ENCODE results near the gene RELL2.

Gene RELL2

DNA sequence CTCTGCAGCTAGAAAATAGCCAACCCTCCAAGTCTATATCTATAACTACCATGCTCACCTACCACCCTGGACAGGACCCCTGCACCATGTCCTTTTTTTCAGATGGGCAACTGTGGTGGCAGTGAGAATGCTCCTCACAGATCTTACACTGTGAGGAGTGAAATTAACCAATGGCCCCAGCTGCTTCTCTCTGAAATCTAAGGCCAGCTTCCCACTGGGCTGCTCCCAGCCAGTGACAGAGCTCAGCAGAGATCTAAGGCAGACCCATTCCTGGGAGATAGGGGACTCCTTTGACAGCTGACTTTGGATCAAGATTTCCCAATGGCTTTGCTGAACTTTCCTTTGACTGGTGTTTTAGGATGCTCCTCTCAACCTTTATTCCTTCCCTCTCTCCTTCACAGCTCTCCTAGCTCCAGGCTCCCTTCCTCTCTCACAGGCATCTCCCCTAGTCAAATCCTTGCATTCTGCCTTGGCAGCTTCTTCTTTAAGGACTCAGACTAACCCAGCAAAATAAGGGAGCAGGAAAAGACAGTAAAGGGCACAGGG, 46.9 kb downstream of the RELL2 start:
- TF ChIP-seq, protein P1, sequence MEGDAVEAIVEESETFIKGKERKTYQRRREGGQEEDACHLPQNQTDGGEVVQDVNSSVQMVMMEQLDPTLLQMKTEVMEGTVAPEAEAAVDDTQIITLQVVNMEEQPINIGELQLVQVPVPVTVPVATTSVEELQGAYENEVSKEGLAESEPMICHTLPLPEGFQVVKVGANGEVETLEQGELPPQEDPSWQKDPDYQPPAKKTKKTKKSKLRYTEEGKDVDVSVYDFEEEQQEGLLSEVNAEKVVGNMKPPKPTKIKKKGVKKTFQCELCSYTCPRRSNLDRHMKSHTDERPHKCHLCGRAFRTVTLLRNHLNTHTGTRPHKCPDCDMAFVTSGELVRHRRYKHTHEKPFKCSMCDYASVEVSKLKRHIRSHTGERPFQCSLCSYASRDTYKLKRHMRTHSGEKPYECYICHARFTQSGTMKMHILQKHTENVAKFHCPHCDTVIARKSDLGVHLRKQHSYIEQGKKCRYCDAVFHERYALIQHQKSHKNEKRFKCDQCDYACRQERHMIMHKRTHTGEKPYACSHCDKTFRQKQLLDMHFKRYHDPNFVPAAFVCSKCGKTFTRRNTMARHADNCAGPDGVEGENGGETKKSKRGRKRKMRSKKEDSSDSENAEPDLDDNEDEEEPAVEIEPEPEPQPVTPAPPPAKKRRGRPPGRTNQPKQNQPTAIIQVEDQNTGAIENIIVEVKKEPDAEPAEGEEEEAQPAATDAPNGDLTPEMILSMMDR (conservative IDR thresholded peaks at IDR 0.05; ENCODE audit: low read depth, low read length): no peak
- H3K4me3 ChIP-seq (ENCODE audit: low read depth, low read length): no peak overlapping the region

DNA sequence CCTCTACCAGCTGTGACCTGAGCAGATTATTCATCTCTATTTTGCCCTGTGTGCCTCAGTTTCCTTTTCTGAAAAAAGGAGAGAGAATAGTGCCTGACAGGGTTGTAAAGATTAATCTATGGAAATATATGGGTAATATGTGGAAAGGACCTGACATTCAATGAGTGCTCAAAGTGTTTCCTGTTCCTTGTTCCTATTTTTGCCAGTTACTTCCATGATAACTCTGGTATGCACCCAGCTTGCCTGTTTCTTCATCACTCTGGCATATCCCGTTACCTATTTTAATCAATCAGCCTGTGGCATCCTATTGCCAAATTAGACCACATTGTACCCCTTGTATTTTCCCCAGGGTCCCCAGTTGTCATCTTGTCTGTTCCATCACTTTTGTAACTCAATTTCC, 48.8 kb downstream of the RELL2 start:
- H3K4me3 ChIP-seq (ENCODE audit: low read depth, low read length): no peak overlapping the region
- TF ChIP-seq, protein P1 (conservative IDR thresholded peaks at IDR 0.05; ENCODE audit: low read depth, low read length): no peak
- no peak for DNase-seq (ENCODE audit: low read depth)

More for the DNA sequence above, 46.9 kb downstream of the RELL2 start:
- no peak for DNase-seq (ENCODE audit: low read depth)

DNA sequence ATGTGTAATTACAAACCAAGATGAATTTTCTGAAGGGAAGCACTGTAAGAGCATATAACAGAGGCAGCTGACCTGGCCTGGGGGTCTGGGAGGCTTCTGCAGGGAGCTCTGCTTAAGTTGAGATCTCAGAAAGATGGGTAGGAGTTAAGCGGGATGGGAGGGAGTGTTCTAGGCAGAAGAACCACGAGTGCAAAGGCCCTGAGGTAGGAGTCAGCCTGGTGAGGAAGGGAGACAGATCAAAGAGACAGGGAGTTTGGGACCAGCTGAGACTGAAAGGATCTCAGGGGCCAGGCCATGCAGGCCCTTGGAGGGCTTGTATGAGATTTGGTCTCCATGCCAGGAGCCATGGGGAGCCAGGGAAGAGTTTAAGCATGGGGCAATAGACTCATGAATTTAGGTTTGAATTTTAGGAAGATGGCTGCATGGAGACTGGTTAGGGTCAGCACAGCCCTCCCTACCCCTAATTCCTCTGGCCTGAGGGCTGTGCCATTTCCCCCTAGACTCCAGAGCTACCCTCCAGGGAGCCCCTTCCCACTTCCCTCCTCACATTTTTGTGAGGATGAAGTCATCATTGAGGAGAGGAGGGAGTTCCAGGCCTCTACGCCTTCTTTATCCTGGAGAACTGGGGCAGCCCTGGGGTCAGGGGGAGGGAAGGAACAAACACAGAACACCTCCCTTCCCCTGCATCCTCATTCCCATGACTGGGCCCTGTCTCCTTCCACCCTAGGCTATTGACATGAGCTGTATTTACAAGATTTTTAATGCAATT, 50.0 kb downstream of the RELL2 start:
- TF ChIP-seq, protein P1 (conservative IDR thresholded peaks at IDR 0.05; ENCODE audit: low read depth, low read length): no peak
- H3K4me3 ChIP-seq (ENCODE audit: low read depth, low read length): no peak overlapping the region
- no peak for DNase-seq (ENCODE audit: low read depth)
